ENCODE results near the gene GRM5. TPM values are rescaled to one million over a fixed set of nuclear protein-coding genes. Genes with fewer than 3 reads are reported as not detected.

The GRM5 gene
- total and polyA plus RNA-seq, 8 donors, result 0.37 TPM; not detected in 7

DNA sequence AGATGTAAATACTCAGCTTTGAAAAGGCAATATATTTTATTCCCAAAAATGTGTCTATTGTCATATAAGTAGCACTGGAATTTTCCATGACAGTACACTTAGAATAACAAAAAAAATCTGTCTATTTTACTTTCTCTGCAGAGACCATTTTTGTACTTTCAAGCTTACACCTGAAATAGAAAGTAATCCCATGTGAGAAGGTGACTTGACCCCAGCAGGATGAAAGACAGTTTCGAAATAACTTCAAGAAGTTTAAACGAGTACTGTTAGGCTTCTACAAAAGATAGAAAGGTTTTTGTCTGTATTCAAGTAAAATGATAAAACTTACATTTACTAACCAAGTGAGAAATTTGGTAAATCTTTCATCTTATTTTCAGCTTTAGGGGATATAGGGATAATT lies 468.4 kb downstream of the GRM5 start:
- no peak overlapping the region for H3K4me3 ChIP-seq
- no peaks in the 10 kb centered on the region for H3K4me1 ChIP-seq
- no peak overlapping the region for H3K27ac ChIP-seq
- WGBS, 5 donors, result 42 to 65% (median 50%) methylated on average over 2 of the region's 2 CpGs
- no peaks in the 10 kb centered on the region for H3K27me3 ChIP-seq
- H3K9me3 ChIP-seq, result no peaks in the 10 kb centered on the region
- H3K36me3 ChIP-seq, result no peaks in the 10 kb centered on the region
- intact Hi-C loops (cut with DNase I; ENCODE audit: low total_unique reads), result no loop called here
- TF ChIP-seq EP300 (IDR thresholded peaks at IDR 0.05), result no peak
- TF ChIP-seq POLR2A (IDR thresholded peaks at IDR 0.05), result no peak
- no peak for TF ChIP-seq POLR2AphosphoS5 (IDR thresholded peaks at IDR 0.05)
- TF ChIP-seq, protein P1, sequence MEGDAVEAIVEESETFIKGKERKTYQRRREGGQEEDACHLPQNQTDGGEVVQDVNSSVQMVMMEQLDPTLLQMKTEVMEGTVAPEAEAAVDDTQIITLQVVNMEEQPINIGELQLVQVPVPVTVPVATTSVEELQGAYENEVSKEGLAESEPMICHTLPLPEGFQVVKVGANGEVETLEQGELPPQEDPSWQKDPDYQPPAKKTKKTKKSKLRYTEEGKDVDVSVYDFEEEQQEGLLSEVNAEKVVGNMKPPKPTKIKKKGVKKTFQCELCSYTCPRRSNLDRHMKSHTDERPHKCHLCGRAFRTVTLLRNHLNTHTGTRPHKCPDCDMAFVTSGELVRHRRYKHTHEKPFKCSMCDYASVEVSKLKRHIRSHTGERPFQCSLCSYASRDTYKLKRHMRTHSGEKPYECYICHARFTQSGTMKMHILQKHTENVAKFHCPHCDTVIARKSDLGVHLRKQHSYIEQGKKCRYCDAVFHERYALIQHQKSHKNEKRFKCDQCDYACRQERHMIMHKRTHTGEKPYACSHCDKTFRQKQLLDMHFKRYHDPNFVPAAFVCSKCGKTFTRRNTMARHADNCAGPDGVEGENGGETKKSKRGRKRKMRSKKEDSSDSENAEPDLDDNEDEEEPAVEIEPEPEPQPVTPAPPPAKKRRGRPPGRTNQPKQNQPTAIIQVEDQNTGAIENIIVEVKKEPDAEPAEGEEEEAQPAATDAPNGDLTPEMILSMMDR (IDR thresholded peaks at IDR 0.05), result no peak
- no peak for DNase-seq

DNA sequence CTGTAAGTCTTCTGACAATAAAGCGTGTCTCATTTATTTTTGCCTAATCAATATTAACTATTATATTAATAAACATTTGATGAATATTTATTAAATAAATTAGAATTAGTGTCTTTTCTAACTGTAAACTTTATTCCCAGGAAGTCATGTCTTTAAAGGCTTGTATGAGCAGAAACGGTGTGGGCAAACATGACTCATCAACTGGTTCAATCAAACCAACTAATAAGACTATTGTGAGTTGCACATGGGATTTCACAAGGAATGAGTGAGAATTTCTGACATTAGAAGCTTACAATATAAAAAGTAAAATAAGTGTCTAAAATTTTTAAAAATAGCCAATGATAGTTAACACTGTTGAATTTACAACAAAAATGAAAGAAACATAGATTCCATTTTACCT lies 469.0 kb downstream of the GRM5 start:
- WGBS, 5 donors, result 68 to 78% (median 73%) methylated on average over 2 of the region's 2 CpGs
- Histone ChIP-seq H3K36me3 (no peaks in the 10 kb centered on the region), H3K4me3 (no peak overlapping the region), H3K9me3 (no peaks in the 10 kb centered on the region), H3K27ac (no peak overlapping the region), H3K27me3 (no peaks in the 10 kb centered on the region), H3K4me1 (no peaks in the 10 kb centered on the region)
- intact Hi-C loops (cut with DNase I; ENCODE audit: low total_unique reads), result no loop called here
- no peak for TF ChIP-seq POLR2AphosphoS5 (IDR thresholded peaks at IDR 0.05)
- no peak for TF ChIP-seq POLR2A (IDR thresholded peaks at IDR 0.05)
- TF ChIP-seq EP300 (IDR thresholded peaks at IDR 0.05), result no peak
- TF ChIP-seq, protein P1 (IDR thresholded peaks at IDR 0.05), result no peak
- DNase-seq, result no peak

DNA sequence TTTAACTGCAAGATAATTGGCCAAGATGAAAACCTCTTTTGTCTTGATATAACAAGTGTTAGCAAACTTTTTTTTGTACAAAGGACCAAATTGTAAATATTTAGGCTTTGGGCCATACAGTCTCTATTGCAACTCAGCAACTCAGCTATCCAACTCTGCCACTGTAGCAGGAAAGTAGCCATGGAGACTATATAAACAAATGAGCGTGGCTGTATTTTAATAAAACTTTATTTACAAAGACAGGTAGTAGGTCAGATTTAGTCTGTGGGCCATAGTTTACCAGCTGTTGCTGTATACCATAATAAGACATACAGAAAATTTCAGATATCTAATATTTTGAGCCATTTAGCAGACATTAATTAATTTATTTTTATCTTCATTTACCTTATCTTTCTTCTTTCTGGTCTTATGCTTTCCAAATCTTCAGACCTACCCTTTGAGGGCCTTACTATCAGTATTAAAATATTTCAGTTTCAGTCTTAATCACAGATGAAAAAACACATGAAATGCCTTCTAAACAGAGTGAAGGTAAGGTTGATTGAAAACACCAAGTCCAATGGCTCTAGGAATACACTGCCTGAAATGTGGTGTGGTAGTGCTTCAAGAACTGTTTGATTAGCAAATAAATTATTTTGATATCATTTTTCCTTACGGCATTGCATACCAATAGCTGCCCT lies 471.4 kb downstream of the GRM5 start:
- Histone ChIP-seq H3K27ac (no peak overlapping the region), H3K4me3 (no peak overlapping the region), H3K4me1 (no peaks in the 10 kb centered on the region), H3K27me3 (no peaks in the 10 kb centered on the region), H3K36me3 (no peaks in the 10 kb centered on the region), H3K9me3 (no peaks in the 10 kb centered on the region)
- WGBS, 5 donors, result 37 to 60% (median 53%) methylated on average over 2 of the region's 2 CpGs
- TF ChIP-seq, protein P1 (IDR thresholded peaks at IDR 0.05), result no peak
- TF ChIP-seq POLR2A (IDR thresholded peaks at IDR 0.05), result no peak
- TF ChIP-seq EP300 (IDR thresholded peaks at IDR 0.05), result no peak
- no peak for TF ChIP-seq POLR2AphosphoS5 (IDR thresholded peaks at IDR 0.05)
- DNase-seq, result no peak
- intact Hi-C loops (cut with DNase I; ENCODE audit: low total_unique reads), result no loop called here

DNA sequence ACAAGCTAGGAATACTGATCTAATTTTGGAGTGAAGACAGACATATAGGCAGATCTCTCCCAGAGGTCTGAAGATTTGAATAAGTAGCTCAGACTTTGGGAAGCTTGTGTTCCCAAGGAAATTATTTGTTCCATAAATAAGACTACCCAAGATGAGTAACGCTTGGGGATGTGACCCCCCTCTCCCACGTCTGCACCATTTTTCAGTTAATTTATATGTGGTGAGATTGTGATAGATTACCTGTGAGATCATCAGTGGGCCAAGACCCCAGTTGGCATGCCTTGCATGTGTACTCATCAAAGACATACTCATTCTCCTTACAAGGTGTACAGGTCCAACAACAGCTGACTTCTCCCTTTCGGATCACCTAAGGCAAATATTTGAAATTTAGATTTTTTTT lies 475.4 kb downstream of the GRM5 start:
- Histone ChIP-seq H3K4me3 (no peak overlapping the region), H3K27ac (no peak overlapping the region), H3K4me1 (no peaks in the 10 kb centered on the region), H3K36me3 (no peaks in the 10 kb centered on the region), H3K27me3 (peaks cover 0 to 12% (median 0%) of the 10 kb centered on the region in 3 donors), H3K9me3 (no peaks in the 10 kb centered on the region)
- 74 to 88% (median 81%) methylated on average over 3 of the region's 3 CpGs for WGBS, 5 donors
- TF ChIP-seq POLR2AphosphoS5 (IDR thresholded peaks at IDR 0.05) (no peak), POLR2A (IDR thresholded peaks at IDR 0.05) (no peak), EP300 (IDR thresholded peaks at IDR 0.05) (no peak)
- TF ChIP-seq, protein P1 (IDR thresholded peaks at IDR 0.05), result no peak
- intact Hi-C loops (cut with DNase I; ENCODE audit: low total_unique reads), result no loop called here
- DNase-seq, result no peak

Measured in stomach (tissue), 9 donors.